Measurements from ENCODE around the gene GLP1R. TPM values are rescaled to one million over a fixed set of nuclear protein-coding genes. Genes with fewer than 3 reads are reported as not detected.

Gene GLP1R
- total and polyA plus RNA-seq, 4 donors = 0.06 to 1.3 (median 0.13) TPM

DNA sequence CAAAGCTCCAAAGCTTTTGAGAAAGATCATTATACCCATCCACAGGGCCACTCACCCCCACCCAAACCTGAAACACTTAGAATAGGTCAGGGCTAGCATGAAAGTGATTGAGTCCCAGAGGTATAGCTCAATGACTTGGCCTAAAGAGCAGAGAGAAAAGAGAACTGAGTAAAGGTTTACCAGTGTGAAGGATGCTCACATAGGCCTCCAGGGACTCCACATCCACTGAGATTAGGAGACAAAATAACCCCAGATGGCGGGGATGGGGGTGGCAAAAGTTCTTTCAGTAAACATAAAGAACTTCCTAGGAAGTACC lies 54.2 kb downstream of the GLP1R start:
- ATAC-seq (ENCODE audit: insufficient read depth, low FRiP score) = no peak
- peak overlapping the region in 1 of 2 donors; percentile 58 for H3K9ac ChIP-seq (ENCODE audit: insufficient read depth in 1 of 2, low read length in 2 of 2)
- H3K4me3 ChIP-seq = no peak overlapping the region
- DNase-seq = no peak
- peaks cover 0 to 70% (median 18%) of the 10 kb centered on the region in 5 donors for H3K4me1 ChIP-seq (ENCODE audit: control insufficient read depth in 5 of 5, insufficient read depth in 5 of 5, low read length in 5 of 5)
- TF ChIP-seq, protein P1, sequence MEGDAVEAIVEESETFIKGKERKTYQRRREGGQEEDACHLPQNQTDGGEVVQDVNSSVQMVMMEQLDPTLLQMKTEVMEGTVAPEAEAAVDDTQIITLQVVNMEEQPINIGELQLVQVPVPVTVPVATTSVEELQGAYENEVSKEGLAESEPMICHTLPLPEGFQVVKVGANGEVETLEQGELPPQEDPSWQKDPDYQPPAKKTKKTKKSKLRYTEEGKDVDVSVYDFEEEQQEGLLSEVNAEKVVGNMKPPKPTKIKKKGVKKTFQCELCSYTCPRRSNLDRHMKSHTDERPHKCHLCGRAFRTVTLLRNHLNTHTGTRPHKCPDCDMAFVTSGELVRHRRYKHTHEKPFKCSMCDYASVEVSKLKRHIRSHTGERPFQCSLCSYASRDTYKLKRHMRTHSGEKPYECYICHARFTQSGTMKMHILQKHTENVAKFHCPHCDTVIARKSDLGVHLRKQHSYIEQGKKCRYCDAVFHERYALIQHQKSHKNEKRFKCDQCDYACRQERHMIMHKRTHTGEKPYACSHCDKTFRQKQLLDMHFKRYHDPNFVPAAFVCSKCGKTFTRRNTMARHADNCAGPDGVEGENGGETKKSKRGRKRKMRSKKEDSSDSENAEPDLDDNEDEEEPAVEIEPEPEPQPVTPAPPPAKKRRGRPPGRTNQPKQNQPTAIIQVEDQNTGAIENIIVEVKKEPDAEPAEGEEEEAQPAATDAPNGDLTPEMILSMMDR (IDR thresholded peaks at IDR 0.05; ENCODE audit: control extremely low read depth, extremely low read depth) = no peak
- H3K27me3 ChIP-seq (ENCODE audit: control insufficient read depth in 3 of 3, insufficient read depth in 3 of 3, low read length in 2 of 3) = no peaks in the 10 kb centered on the region
- WGBS, 2 donors = 95 to 98% methylated on average over 1 of the region's 1 CpG
- no peaks in the 10 kb centered on the region for H3K9me3 ChIP-seq (ENCODE audit: control insufficient read depth in 4 of 4, insufficient read depth in 3 of 4, low read length in 3 of 4)
- H3K36me3 ChIP-seq (ENCODE audit: control insufficient read depth in 4 of 4, insufficient read depth in 4 of 4, low read length in 4 of 4) = peaks cover 0 to 6% (median 4%) of the 10 kb centered on the region in 4 donors
- H3K27ac ChIP-seq (ENCODE audit: low read depth in 1 of 2, low read length in 1 of 2) = no peak overlapping the region

DNA sequence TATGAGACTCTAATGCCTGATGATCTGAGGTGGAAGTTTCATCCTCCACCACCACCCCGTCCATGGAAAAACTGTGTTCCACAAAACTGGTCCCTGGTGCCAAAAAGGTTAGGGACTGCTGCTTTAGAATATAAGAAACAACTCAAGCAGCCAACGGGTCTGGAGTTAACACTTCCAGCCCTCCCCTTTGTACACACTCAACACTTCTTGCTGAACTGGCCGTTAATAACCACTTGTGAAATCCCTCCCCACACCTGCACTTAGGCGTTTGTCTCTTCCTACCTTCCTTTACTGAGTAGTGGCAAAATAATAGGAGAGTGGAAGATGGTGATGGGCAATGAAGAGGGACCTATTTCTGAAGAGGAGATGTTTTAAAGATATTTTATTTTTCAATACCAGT lies 55.9 kb downstream of the GLP1R start:
- H3K4me3 ChIP-seq = no peak overlapping the region
- ATAC-seq (ENCODE audit: insufficient read depth, low FRiP score) (no peak), DNase-seq (peak in 1 of 3 donors; percentile 37)
- TF ChIP-seq, protein P1 (IDR thresholded peaks at IDR 0.05; ENCODE audit: control extremely low read depth, extremely low read depth) = no peak
- H3K27ac ChIP-seq (ENCODE audit: low read depth in 1 of 2, low read length in 1 of 2) = no peak overlapping the region
- no peak overlapping the region for H3K9ac ChIP-seq (ENCODE audit: insufficient read depth in 1 of 2, low read length in 2 of 2)
- peaks cover 0 to 70% (median 17%) of the 10 kb centered on the region in 5 donors for H3K4me1 ChIP-seq (ENCODE audit: control insufficient read depth in 5 of 5, insufficient read depth in 5 of 5, low read length in 5 of 5)
- H3K27me3 ChIP-seq (ENCODE audit: control insufficient read depth in 3 of 3, insufficient read depth in 3 of 3, low read length in 2 of 3) = no peaks in the 10 kb centered on the region
- 57 to 65% methylated on average over 4 of the region's 4 CpGs for WGBS, 2 donors
- H3K9me3 ChIP-seq (ENCODE audit: control insufficient read depth in 4 of 4, insufficient read depth in 3 of 4, low read length in 3 of 4) = no peaks in the 10 kb centered on the region
- peaks cover 5 to 11% (median 9%) of the 10 kb centered on the region in 4 donors for H3K36me3 ChIP-seq (ENCODE audit: control insufficient read depth in 4 of 4, insufficient read depth in 4 of 4, low read length in 4 of 4)

DNA sequence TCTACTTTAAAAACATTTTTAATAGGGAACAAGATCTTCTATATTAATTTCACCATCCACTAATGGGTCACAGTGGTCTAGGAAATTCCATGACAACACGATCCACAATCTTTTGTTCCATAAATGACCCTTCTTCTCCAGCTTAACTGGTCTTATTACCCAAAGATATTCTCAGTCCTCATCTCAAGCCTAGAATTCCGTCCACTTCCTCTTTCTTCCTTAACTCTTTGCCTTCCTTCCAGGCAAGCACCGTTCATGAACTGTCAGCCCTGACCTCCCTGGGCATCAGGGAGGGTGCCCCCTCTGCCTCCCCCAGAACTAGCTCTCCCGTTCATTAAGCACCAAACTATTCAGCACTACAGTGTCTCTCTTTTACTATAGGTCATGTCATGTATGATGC lies 58.5 kb downstream of the GLP1R start:
- Histone ChIP-seq H3K9me3 (ENCODE audit: control insufficient read depth in 4 of 4, insufficient read depth in 3 of 4, low read length in 3 of 4) (no peaks in the 10 kb centered on the region), H3K36me3 (ENCODE audit: control insufficient read depth in 4 of 4, insufficient read depth in 4 of 4, low read length in 4 of 4) (peaks cover 8 to 20% (median 14%) of the 10 kb centered on the region in 4 donors), H3K27me3 (ENCODE audit: control insufficient read depth in 3 of 3, insufficient read depth in 3 of 3, low read length in 2 of 3) (no peaks in the 10 kb centered on the region), H3K9ac (ENCODE audit: insufficient read depth in 1 of 2, low read length in 2 of 2) (no peak overlapping the region), H3K4me3 (no peak overlapping the region), H3K27ac (ENCODE audit: low read depth in 1 of 2, low read length in 1 of 2) (no peak overlapping the region), H3K4me1 (ENCODE audit: control insufficient read depth in 5 of 5, insufficient read depth in 5 of 5, low read length in 5 of 5) (peaks cover 0 to 47% (median 13%) of the 10 kb centered on the region in 5 donors)
- DNase-seq = no peak
- no peak for ATAC-seq (ENCODE audit: insufficient read depth, low FRiP score)
- WGBS, 2 donors = 62 to 72% methylated on average over 4 of the region's 4 CpGs
- TF ChIP-seq, protein P1 (IDR thresholded peaks at IDR 0.05; ENCODE audit: control extremely low read depth, extremely low read depth) = no peak

DNA sequence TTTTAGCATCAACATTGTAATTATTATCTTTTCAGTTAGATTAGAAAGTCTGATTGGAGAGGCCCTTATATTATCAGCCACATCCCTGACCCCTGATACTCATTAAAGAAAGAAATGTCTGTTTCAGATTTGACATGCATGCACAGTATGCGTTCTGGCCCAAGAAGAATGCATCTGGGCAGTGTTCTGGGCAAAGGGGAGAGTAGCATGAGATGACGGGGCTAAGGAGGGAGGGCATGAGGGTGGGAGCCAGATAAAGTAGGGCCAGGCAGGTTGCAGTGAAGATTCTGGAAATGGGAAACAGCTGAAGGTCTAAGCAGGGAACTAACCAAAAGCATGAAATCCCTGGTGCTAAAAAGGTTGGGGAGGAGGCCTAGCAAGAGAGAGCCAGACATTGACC lies 59.1 kb downstream of the GLP1R start:
- Histone ChIP-seq H3K4me1 (ENCODE audit: control insufficient read depth in 5 of 5, insufficient read depth in 5 of 5, low read length in 5 of 5) (peaks cover 0 to 43% (median 9%) of the 10 kb centered on the region in 5 donors), H3K9me3 (ENCODE audit: control insufficient read depth in 4 of 4, insufficient read depth in 3 of 4, low read length in 3 of 4) (no peaks in the 10 kb centered on the region)
- ATAC-seq (ENCODE audit: insufficient read depth, low FRiP score) = no peak

More for the DNA sequence above, 59.1 kb downstream of the GLP1R start:
- TF ChIP-seq, protein P1 (IDR thresholded peaks at IDR 0.05; ENCODE audit: control extremely low read depth, extremely low read depth) = no peak
- Histone ChIP-seq H3K36me3 (ENCODE audit: control insufficient read depth in 4 of 4, insufficient read depth in 4 of 4, low read length in 4 of 4) (peaks cover 8 to 20% (median 14%) of the 10 kb centered on the region in 4 donors), H3K27ac (ENCODE audit: low read depth in 1 of 2, low read length in 1 of 2) (no peak overlapping the region), H3K4me3 (no peak overlapping the region), H3K9ac (ENCODE audit: insufficient read depth in 1 of 2, low read length in 2 of 2) (no peak overlapping the region), H3K27me3 (ENCODE audit: control insufficient read depth in 3 of 3, insufficient read depth in 3 of 3, low read length in 2 of 3) (no peaks in the 10 kb centered on the region)
- DNase-seq = no peak
- WGBS, 2 donors = 41% methylated on average over 2 of the region's 2 CpGs

Data from lung (tissue), 12 donors.